ENCODE measurements around the gene ARHGAP26.
A peak's percentile ranks its signal among the peaks of the same experiment; 100 is the strongest.

ARHGAP26 gene

DNA sequence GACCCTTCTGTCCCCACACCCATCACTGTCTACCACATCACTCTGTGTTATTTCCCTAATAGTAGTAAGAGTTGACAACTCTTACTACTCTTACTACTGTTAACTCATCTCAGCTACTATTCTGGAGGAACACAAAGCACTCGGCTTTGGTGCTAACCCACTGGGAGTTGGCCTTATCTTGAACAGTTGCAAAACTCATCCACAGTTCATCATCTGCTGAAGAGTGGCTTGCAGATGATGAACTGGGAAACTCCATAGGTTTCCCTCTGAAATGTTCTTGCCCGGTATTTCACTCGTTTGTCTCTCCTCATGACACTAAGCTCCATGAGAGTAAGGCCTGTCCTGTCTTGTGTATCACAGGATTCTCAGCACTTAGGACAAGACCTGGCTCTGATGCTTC lies 411.9 kb downstream of the ARHGAP26 start:
- DNase-seq (ENCODE audit: low read depth), result no peak
- peak overlapping the region; percentile 48 for H3K4me3 ChIP-seq (ENCODE audit: low read depth, low read length)
- TF ChIP-seq, protein P1, sequence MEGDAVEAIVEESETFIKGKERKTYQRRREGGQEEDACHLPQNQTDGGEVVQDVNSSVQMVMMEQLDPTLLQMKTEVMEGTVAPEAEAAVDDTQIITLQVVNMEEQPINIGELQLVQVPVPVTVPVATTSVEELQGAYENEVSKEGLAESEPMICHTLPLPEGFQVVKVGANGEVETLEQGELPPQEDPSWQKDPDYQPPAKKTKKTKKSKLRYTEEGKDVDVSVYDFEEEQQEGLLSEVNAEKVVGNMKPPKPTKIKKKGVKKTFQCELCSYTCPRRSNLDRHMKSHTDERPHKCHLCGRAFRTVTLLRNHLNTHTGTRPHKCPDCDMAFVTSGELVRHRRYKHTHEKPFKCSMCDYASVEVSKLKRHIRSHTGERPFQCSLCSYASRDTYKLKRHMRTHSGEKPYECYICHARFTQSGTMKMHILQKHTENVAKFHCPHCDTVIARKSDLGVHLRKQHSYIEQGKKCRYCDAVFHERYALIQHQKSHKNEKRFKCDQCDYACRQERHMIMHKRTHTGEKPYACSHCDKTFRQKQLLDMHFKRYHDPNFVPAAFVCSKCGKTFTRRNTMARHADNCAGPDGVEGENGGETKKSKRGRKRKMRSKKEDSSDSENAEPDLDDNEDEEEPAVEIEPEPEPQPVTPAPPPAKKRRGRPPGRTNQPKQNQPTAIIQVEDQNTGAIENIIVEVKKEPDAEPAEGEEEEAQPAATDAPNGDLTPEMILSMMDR (IDR thresholded peaks at IDR 0.05; ENCODE audit: insufficient read depth, low read depth, low read length, missing control alignments), result no peak

DNA sequence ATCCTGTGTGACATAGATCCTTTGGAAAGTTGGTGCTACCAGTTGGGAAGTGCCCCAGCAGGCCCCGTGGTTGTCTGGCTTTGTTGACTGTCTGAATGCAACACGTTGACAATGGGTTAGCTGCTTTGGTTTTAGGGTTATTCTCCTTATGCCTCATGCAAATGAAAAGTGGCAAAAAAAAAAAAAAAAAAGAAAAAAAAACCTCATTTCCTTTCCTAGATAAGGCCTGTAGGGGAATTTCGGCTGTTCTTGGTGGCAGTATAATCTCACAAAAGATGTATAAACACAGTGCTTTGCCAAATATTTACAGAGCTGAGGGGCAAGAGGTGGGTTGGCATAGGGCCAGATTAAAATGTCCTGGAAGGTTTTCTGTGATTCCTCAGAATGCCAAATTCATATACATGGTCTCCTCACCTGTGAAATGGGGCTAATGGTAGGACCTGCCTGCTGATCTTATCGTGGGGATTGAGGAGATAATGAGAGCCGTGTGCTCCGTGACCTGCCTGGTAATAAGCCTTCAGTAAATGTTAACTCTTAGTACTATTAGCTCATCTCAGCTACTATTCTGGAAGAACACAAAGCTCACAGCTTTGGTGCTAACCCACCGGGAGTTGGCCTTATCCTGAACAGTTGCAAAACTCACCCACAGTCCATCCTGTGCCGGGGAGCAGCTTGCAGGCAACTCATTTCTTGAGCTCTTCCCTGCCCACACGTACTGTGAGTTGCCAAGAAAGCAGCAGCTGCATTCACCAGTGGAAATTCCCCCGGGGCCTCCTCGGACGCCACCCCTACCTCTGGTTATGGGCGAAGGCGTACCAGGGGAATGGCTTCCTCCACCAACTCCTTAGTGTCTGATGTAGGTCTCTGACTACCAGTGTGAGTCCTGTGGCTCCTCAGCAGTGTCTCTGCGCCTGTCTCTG lies 413.0 kb downstream of the ARHGAP26 start:
- TF ChIP-seq, protein P1 (IDR thresholded peaks at IDR 0.05; ENCODE audit: insufficient read depth, low read depth, low read length, missing control alignments), result peak; percentile 7
- peak overlapping the region; percentile 48 for H3K4me3 ChIP-seq (ENCODE audit: low read depth, low read length)
- DNase-seq (ENCODE audit: low read depth), result peak; percentile 92

GRCh38 chr5:143183989-143184388 lies 413.8 kb downstream of the ARHGAP26 start:
- H3K4me3 ChIP-seq (ENCODE audit: low read depth, low read length), result peak overlapping the region; percentile 48
- TF ChIP-seq, protein P1 (IDR thresholded peaks at IDR 0.05; ENCODE audit: insufficient read depth, low read depth, low read length, missing control alignments), result no peak
- no peak for DNase-seq (ENCODE audit: low read depth)

- peak; percentile 53 for DNase-seq (ENCODE audit: low read depth)
- TF ChIP-seq, protein P1 (IDR thresholded peaks at IDR 0.05; ENCODE audit: insufficient read depth, low read depth, low read length, missing control alignments), result no peak
- H3K4me3 ChIP-seq (ENCODE audit: low read depth, low read length), result no peak overlapping the region
Measured at GRCh38 chr5:143186623-143187022, 416.4 kb downstream of the ARHGAP26 start.

DNA sequence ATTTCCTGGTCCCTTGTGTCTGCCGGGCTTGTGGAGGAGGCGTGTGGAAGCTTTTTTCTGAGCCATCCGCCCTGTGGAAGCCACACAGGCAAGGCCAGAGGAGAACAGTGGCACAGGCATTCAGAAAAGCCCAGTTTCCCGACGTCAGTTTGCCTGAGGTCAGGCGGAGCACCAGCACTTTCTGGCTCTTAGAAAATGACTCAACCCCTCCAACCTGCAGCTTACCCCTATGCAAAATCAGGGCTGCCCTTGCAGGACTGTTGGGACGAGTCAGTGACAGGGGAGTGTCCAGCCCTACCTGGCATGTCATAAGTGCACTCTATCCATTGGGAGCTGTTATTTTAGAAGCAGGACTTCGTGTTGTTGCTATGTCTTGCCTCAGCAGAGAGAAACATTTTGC lies 417.3 kb downstream of the ARHGAP26 start:
- H3K4me3 ChIP-seq (ENCODE audit: low read depth, low read length), result peak overlapping the region; percentile 13; the same call in 1 of the 2 replicates
- DNase-seq (ENCODE audit: low read depth), result peak; percentile 75
- TF ChIP-seq, protein P1 (IDR thresholded peaks at IDR 0.05; ENCODE audit: insufficient read depth, low read depth, low read length, missing control alignments), result no peak

- TF ChIP-seq, protein P1 (IDR thresholded peaks at IDR 0.05; ENCODE audit: insufficient read depth, low read depth, low read length, missing control alignments), result no peak
- H3K4me3 ChIP-seq (ENCODE audit: low read depth, low read length), result no peak overlapping the region
- DNase-seq (ENCODE audit: low read depth), result peak; percentile 46
Measured at GRCh38 chr5:143188083-143188482, 417.9 kb downstream of the ARHGAP26 start.
